GM19240 (cell line): ENCODE results near the gene TBC1D4.

Experiments
- DNase-seq: peaks from one replicate; pipeline ENCODE4 v3.0.0; 2011; ENCODE audit warnings: low spot score; ENCODE audit not compliant: insufficient read length

TBC1D4 gene

GRCh38 chr13:75418997-75419396 is 63.0 kb downstream of the TBC1D4 start:
- DNase-seq: no peak

DNA sequence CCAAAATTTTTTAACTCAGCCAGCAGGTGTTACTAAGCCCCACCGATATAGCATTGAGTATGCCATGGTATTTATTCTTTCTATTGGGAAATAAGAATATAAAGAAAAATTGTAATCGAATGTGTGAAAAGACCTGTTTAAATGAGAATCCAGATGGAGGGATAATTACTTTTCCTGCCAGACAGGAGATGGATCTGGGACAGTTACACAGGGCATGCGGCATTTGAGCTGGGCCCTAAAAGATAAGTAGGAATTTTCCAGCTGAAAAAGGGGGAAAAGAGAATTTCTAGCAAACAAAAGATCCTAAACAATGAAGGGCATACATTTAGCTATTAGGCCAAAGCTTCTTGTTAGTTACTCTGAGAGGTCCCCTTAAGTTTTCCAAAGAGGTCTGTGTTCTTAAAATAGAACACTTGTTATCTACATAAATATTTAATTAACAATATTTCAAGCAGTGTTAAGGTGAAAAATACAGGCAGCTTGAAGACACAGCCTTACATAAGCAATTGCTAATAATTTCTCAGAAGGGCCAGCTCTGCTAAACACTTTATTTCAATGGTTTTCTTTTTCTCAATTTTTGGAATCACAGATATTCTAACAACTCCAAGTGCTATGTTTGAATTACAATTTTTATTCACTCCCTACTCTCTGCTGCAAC is 63.7 kb downstream of the TBC1D4 start:
- no peak for DNase-seq

DNA sequence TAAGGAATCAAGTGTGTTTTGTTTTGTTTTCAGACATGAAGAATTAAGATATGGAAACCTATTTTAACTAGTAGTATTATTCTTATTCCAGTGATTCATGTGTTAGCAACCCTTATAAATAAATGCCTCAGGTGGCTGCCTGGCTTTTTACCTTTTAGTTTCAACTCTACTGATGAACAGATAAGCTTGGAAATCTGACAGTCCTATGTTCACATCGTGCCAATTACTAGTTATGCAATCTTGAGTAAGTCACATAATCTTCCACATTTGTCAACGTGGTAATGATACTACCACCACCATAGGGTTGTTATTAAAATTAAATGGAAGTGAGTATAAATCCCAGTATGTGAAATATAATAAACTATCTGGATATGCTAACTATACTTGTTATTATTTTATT is 64.3 kb downstream of the TBC1D4 start:
- DNase-seq: no peak

DNA sequence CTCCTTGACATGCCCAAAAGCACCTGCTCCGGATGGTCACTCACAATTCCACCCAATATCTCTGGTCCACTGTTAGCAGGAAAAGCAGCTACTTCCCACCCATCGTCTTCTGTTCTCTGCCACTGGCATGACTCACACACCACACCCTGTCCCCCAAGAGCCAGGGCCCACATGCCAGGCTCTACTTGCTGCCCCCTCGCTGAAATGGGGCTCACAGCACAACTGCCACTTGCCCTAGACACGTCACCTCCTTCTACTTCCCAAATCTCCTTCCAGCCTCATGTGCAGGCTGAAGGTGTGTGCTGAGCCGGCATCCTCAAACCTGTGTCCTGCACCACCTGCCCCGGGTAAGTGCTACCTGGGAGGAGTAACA is 65.0 kb downstream of the TBC1D4 start:
- DNase-seq: no peak

DNA sequence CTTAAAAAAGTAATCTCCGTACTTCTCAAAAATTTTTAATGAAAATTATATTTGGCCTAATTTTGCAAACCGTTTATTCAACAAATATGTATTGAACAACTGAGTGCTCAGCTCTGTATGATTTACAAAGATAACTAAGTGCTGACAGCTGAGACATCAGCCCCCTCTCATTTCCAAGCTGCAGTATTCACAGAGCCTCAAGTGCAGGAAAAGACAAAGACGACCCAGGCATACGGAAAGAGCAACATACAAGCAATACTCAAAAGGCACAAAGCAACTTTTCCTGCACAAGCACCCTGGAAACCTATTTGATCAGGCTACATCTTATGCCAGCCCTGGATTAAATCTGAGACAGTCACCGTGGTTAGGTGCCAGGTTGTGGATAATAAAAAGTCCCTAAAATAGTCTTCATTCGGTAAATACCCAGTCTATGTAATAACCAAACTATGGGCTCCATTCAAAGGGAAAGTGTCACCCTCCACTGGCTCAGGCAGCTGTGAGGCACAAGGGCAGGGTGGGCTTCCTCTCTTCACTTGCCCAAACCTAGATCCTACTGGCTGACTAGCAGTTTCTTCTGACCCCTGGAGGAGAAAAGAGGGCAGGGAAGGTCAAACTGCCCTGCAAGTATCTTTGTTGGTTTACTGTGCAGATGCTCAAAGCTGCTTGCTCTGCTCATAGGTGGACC is 65.5 kb downstream of the TBC1D4 start:
- no peak for DNase-seq

GRCh38 chr13:75415694-75416093 is 66.3 kb downstream of the TBC1D4 start:
- DNase-seq: no peak

GRCh38 chr13:75415171-75415570 is 66.8 kb downstream of the TBC1D4 start:
- DNase-seq: no peak

DNA sequence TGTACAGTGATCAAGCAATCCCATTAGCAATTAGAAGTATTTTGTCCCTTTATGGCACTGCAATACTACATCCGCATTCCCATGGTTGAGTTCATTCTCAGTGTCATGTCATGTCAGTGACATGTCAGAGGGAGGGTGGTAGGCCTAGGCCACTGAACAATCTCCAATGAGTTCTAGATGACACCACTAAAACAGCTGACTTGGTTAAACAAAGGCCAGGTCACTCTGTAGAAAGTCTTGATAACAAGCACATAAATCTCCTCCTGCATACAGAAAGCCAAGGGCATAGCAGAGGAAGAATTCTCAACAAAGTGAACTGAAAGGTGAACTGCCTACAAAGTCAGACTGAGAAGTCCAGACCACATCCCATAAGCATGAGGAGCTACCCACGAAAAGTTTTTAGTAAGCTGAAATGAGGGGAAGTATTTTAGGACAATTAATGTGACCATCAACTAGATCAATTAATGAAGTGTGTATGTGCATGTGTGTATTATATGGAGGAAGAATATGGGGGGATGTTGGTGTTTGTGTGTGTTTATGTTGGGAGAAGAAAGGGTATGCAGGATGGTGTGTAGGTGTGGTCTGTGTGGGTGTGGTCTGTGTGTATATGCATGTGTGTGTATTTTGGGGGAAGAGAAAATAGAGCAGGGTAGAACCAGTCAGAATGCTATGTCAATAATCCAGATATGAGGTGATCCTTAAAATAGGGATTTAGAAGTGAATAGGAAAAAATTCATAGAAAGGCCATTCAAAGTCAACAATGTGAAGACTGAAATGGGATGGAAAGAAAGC is 67.7 kb downstream of the TBC1D4 start:
- no peak for DNase-seq

- no peak for DNase-seq
Measured at GRCh38 chr13:75411924-75412537, 69.9 kb downstream of the TBC1D4 start.

DNA sequence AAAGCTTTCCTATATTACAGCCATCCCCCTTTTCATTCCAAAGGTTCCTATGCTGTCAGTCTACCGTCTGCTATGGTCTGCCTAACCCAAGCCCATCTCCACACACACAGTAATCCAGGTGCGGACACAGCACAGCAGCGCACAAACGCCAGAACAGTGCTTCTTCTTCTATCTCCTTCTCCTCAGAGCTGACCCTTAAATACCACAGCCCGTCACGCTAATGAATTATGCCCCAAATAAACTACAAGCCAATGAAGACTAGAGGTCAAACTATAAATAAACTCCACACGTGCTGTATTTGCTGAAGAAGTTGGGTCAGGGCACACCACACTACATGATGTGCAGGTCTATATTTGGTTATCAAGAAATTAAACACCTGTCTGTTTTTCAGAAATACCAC is 71.8 kb downstream of the TBC1D4 start:
- no peak for DNase-seq

DNA sequence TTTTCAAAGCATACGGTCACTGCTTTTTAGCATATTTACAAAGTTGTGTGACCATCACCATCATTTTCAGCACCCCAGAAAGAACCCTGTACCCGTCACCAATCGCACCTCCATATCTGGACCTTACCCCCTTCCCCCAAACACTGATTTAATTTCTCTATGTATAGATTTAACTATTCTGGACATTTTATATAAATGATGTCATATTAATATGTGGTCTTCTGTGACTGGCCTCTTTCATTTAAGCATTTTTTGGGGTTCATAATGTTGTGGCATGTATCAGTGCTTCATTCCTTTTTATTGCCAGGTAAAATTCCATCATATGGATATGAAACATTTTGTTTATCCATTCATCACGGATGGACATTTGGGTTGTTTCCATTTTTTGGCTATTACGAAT is 74.0 kb downstream of the TBC1D4 start:
- no peak for DNase-seq

DNA sequence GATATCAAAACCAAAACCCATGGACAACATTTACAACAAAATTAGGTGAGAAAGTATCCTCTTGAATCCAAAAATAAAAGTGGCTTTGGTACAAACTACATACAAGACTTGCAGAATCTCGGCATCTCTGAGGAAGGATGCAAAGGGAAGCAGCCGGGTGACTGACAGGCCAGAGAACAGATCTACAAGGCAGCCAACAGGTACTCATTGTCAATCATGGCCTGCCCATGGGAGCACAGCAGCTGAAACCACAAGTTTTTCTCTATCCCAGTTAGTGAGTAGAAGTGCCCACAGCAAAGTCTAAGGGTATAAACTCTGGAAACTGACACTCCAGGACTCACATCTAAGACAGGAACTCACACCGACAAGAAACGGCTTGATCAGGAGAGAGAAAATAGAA is 74.5 kb downstream of the TBC1D4 start:
- DNase-seq: no peak

DNA sequence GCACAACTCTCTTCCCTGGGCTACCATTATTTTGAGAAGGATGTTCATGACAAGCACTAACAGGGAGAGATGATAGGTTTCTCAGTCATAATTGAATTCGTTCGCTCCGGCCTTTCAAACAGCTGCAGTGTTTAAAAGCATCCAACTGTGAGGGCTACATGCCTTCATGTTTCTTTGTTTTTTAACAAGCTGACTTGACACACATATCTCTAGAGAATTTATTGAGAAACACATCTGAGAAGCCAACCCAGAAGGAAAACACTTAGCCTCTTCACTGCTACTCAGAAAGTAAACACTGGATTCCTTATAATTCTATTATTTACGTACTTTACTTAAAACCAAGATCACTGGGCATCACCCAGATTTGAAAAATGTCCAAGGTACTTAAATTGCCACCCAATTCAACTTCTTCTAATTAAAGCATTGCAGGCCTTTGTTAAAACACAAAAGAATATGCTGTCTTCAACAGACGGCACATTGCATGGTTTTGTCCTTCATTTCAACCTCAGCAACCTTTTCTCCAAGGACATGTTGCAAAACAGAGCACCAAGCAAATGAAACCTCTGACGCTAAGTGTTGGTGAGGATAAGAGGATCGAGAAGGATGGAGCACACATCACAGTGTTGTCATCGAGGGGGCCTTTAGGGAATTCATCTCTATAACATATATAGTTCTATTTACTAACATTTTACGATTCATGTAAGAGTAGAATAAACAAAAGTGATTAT is 75.8 kb downstream of the TBC1D4 start:
- no peak for DNase-seq

DNA sequence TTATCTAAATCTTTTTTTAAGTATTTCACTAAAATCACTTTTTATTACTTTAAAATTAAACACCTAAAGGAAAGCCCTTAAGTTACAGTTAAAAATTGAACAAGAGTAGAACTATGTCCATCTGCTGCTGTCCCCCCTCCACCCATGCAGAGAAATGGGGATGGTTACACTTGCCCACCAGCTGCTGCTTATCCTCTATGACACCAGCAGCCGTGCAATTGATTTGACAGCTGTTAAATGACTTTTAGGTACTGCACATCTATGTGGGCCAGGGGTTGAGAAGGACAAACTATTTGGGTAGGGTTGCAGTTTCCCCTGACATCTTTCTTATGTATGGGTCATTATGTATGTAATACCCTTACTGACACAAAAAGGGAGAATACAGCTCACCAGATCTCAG is 77.2 kb downstream of the TBC1D4 start:
- no peak for DNase-seq

DNA sequence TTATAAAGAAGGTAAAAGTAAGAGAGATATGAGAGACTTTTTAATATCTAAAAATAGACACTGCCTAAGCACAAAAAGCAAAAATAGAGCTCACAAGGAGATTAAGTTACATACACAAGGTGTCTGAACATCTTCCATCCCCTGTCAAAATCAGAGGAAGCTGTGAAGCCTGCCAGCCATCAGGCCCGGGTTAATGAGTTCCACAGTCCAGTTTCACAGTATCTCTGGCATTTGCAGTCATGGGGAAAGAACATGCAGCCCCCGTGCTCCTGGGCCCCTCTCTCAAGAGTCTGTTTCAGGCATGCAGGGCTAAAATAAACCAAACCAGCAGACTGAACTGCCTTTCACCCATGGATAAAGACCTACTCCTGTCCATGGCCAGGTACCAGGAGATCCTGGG is 79.2 kb downstream of the TBC1D4 start:
- no peak for DNase-seq

DNA sequence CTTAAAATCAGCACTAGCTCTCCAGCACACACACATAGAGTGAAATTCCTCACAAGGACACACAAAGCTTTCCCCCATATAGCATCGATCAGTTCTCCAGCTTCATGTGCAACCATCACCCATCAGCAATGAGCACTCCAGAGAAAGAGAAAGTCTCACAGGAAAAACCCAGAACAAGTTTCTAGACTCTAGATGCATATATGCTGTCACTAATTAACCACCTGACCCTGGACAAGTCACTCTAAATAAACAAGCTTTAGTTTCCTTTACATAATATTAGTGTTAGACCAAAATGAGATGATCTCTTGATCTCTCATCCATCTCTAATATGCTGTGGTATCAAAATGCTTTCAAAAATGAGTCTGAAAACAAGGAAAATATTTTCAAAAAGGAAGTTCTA is 81.2 kb downstream of the TBC1D4 start:
- DNase-seq: no peak

DNA sequence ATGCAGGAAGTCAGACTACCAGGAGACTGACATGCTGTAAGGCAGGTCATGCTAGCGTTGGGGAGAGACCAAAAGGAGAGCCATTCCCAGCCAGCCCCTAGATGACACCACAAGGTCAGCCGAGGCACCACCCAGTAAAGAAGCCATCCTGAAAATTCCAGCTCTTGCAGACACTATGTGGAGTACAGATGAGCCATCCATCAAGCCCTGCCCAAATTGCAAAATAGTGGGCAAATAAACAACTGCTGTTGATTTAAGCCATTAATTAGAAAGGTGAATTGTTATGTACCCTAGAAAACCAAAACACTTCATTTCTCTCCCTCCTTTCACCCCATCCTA is 82.1 kb downstream of the TBC1D4 start:
- DNase-seq: no peak

GRCh38 chr13:75399168-75399878 is 82.6 kb downstream of the TBC1D4 start:
- DNase-seq: no peak

GRCh38 chr13:75398072-75398471 is 83.9 kb downstream of the TBC1D4 start:
- no peak for DNase-seq

DNA sequence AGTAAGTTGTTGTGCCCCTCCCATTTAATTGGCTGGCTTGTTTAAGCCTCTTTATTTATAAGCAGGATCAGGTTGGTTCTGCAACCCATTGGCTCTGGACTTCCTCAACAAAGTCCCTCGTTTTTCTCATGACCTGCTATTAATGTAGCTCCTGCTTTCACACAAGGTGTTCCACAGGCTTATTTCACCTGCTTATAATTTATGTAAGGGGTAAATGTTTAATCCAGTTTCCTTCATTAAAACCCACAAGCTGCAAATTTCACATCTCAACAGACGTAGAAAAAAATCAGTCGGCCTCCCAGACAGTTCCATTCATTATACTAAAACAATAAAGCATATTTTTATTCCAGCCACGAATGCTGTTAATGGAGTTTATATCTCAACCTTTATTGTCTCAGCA is 86.1 kb downstream of the TBC1D4 start:
- DNase-seq: no peak

- no peak for DNase-seq
Measured at GRCh38 chr13:75395066-75395465, 86.9 kb downstream of the TBC1D4 start.
